Activated naive CD4-positive, alpha-beta T cell treated with anti-CD3 and anti-CD28 coated beads for 36 hours (primary cell): ENCODE results near the gene SLC23A3. TPM values are rescaled to one million over a fixed set of nuclear protein-coding genes. Genes with fewer than 3 reads are reported as not detected.

ENCODE experiments used
- CTCF ChIA-PET: fragments of 350-600 bp; sonication (Branson Sonifier 250); formaldehyde crosslinking; loops from one replicate; lab custom pipeline; 2021; ENCODE audit warnings: antibody characterized with exemption; lab: Charles Lee
- DNase-seq: peaks from one replicate; pipeline ENCODE4 v3.0.0-alpha.2; 2020
- H3K27ac Mint-ChIP-seq: one replicate; pipeline ENCODE4 v1.8.0; 2021; ENCODE audit warnings: mild to moderate bottlenecking, mixed read lengths
- H3K27me3 Mint-ChIP-seq: one replicate; pipeline ENCODE4 v1.8.0; 2021; ENCODE audit warnings: low read depth, mixed read lengths
- H3K36me3 Mint-ChIP-seq: one replicate; pipeline ENCODE4 v1.8.0; 2021; ENCODE audit warnings: low read depth, mixed read lengths
- H3K4me1 Mint-ChIP-seq: one replicate; pipeline ENCODE4 v1.8.0; 2021; ENCODE audit warnings: low read depth, mixed read lengths
- H3K4me3 Mint-ChIP-seq: one replicate; pipeline ENCODE4 v1.8.0; 2021; ENCODE audit warnings: mild to moderate bottlenecking, moderate library complexity, mixed read lengths
- H3K9me3 Mint-ChIP-seq: one replicate; pipeline ENCODE4 v1.8.0; 2021; ENCODE audit warnings: mixed read lengths
- intact Hi-C: fragments of 100-400 bp; cut with micrococcal nuclease; formaldehyde crosslinking; loops from one replicate; pipeline ENCODE4 v1.15.1; 2023
- total RNA-seq, 2 experiments: library from RNA; stranded (reverse); gene quantifications; one replicate each; pipeline ENCODE4 v1.2.3, GENCODE V29; 2021

The SLC23A3 gene
- total RNA-seq, 2 experiments from 2014 or later: 0.84 to 0.95 TPM

DNA sequence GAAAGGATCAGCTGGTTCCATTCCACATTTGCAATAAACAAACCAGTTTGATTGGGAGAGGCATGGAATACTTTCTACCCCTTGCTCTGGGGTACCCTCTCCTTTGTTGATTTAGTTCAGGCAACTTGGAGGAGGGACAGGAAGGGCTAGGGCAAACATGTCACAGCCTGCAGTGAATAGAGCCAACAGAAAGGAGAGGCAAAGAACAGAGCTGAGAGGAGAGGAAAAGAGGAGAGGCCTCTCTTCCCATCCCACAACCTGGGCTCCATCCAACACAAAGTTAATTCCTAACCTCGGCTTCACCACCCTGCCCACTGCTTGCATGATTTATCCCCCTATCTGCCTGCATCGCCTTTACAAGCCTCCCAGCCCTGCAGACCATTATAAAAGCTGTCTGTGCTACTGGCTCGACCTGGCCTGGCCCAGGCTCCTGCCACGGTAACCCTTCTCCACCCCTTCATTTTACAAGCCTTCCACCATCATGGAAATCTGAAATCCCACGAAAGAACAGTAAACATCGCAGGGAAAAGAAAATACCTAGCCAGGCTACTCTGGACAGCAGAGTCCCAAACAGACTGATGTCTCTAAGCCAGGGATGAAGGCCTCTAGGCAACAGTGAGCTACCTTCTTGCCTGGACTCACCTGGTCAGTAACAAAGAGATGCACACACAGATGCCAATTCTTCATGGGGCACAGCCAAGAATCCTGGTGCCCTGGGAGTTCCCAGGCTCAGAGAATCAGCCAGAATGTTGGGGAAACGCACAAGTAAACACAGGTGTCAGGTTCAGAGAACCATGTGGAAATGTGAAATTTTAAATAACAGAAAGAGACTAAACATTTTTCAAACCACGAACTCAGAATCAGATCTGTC, 52.8 kb downstream of the SLC23A3 start:
- CTCF ChIA-PET: interaction anchor here (0.6 to 9.3 kb wide), 9 partner anchors 9 to 121 kb away, joined by 3 to 82 read pairs (median 4); no protein-coding TSS in a partner anchor
- Mint-ChIP-seq H3K9me3 (no peaks in the 10 kb centered on the region), H3K27me3 (no peaks in the 10 kb centered on the region), H3K4me3 (no peak overlapping the region), H3K4me1 (peaks cover 5% of the 10 kb centered on the region), H3K27ac (no peak overlapping the region), H3K36me3 (no peaks in the 10 kb centered on the region)
- no peak for DNase-seq
- intact Hi-C loops: loop anchor here (10.0 kb wide), 1 partner anchor 262 kb away; the partner anchor contains the start of gene WNT6

DNA sequence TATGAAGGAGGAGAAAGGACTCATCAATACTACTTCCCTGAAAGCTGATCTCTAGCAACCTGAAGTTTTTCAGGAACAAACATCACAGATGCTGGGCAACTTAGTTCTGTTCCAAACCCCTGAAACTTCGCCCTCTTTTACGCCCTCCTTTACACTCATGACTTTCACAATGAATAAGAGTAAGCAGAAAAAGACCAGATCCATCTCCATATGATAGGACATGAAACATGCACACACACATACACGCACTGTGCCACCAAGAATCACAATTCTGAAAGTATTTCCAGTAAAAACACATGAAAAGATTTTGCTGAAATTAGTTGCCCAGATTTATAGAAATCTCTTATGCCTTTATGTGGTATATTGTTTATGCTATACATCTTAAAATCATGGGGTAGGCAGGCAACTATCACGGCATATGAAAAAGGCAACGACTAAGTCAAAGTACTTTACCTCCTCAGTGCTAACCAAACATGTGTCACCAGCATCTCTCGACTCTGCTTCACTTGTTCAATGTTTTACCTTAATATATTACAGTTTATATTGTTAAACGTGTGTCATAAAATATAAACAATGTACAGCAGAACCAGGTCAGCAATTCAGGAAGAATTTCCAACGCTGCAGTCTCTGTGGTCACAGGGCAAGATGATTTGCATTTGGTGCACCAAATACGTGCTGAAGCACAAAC, 57.0 kb downstream of the SLC23A3 start:
- DNase-seq: no peak
- Mint-ChIP-seq H3K27ac (no peak overlapping the region), H3K27me3 (no peaks in the 10 kb centered on the region), H3K9me3 (no peaks in the 10 kb centered on the region), H3K36me3 (no peaks in the 10 kb centered on the region), H3K4me3 (no peak overlapping the region), H3K4me1 (peaks cover 20% of the 10 kb centered on the region)
- intact Hi-C loops: loop anchor here (10.0 kb wide), 1 partner anchor 258 kb away; the partner anchor contains the start of gene WNT6
- CTCF ChIA-PET: interaction anchor here (0.6 to 2.6 kb wide), 4 partner anchors 7 to 58 kb away, joined by 3 to 13 read pairs (median 4); no protein-coding TSS in a partner anchor

DNA sequence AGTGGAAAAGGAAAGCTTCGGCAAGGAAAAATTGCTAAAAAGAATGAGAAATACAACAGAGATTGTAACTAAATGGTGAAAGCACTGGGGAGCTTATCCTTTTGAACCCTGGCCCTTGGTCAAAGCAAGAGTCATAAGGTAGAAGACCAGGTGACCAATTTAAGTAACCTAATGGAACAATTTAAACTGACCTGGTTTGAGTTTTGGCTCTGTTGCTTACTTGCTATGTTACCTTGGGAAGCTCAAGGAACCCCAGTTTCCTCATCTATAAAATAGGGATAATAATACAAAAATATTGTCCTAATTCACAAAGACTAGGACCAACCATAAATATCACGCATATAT, 57.8 kb downstream of the SLC23A3 start:
- no peak for DNase-seq
- no peaks in the 10 kb centered on the region for H3K27me3 Mint-ChIP-seq
- no peaks in the 10 kb centered on the region for H3K36me3 Mint-ChIP-seq
- no peaks in the 10 kb centered on the region for H3K9me3 Mint-ChIP-seq
- H3K4me3 Mint-ChIP-seq: no peak overlapping the region
- CTCF ChIA-PET: interaction anchor here (0.6 to 2.6 kb wide), 5 partner anchors 8 to 132 kb away, joined by 3 to 13 read pairs (median 4); no protein-coding TSS in a partner anchor
- peaks cover 20% of the 10 kb centered on the region for H3K4me1 Mint-ChIP-seq
- intact Hi-C loops: loop anchor here (10.0 kb wide), 1 partner anchor 257 kb away; the partner anchor contains the start of gene WNT6
- no peak overlapping the region for H3K27ac Mint-ChIP-seq

Other genes starting within 250 kb of the SLC23A3 start
- not detected for gene CDK5R2, start 210.4 kb downstream of the SLC23A3 start, total RNA-seq
- not detected for gene FEV, start 184.8 kb downstream of the SLC23A3 start, total RNA-seq
- gene CRYBA2, start 176.6 kb downstream of the SLC23A3 start, total RNA-seq: not detected
- not detected for gene CFAP65, start 128.5 kb downstream of the SLC23A3 start, total RNA-seq
- not detected for gene IHH, start 109.1 kb downstream of the SLC23A3 start, total RNA-seq
- gene NHEJ1, start 9.2 kb downstream of the SLC23A3 start, total RNA-seq: 10 to 100 TPM; 24.4 to 26.6 TPM
- 10 to 100 TPM; 27.0 to 31.4 TPM for gene CNPPD1, start 6.9 kb upstream of the SLC23A3 start, total RNA-seq
- 10 to 100 TPM; 44.0 to 44.1 TPM for gene RETREG2, start 8.2 kb upstream of the SLC23A3 start, total RNA-seq
- 10 to 100 TPM; 32.6 to 33.6 TPM for gene ZFAND2B, start 36.8 kb upstream of the SLC23A3 start, total RNA-seq
- 1 to 10 TPM; 7.0 to 7.5 TPM for gene ABCB6, start 48.9 kb upstream of the SLC23A3 start, total RNA-seq
- gene ATG9A, start 59.6 kb upstream of the SLC23A3 start, total RNA-seq: 10 to 100 TPM; 26.0 to 27.7 TPM
- gene ANKZF1, start 59.8 kb upstream of the SLC23A3 start, total RNA-seq: 10 to 100 TPM; 87.7 to 88.5 TPM
- 1 to 10 TPM; 2.1 TPM for gene GLB1L, start 75.4 kb upstream of the SLC23A3 start, total RNA-seq
- gene STK16, start 75.5 kb upstream of the SLC23A3 start, total RNA-seq: 10 to 100 TPM; 33.7 to 35.5 TPM
- not detected for gene TUBA4B, start 83.2 kb upstream of the SLC23A3 start, total RNA-seq
- gene TUBA4A, start 83.9 kb upstream of the SLC23A3 start, total RNA-seq: 100 to 1,000 TPM; 112 to 116 TPM
- 10 to 100 TPM; 24.6 to 24.9 TPM for gene DNAJB2, start 109.3 kb upstream of the SLC23A3 start, total RNA-seq
- not detected for gene PTPRN, start 139.4 kb upstream of the SLC23A3 start, total RNA-seq
- not detected for gene RESP18, start 162.7 kb upstream of the SLC23A3 start, total RNA-seq
- gene DNPEP, start 217.9 kb upstream of the SLC23A3 start, total RNA-seq: 10 to 100 TPM; 67.1 to 74.2 TPM
- not detected for gene DES, start 248.3 kb upstream of the SLC23A3 start, total RNA-seq